SK-N-SH (cell line): Measurements from ENCODE around the gene WWOX. TPM values are rescaled to one million over a fixed set of nuclear protein-coding genes. Genes with fewer than 3 reads are reported as not detected.

ENCODE experiments used
- CTCF ChIA-PET: fragments of 300-600, 350-600 bp; formaldehyde crosslinking; extraction: SDS; loops from one replicate; lab custom pipeline; 2021; lab: Yijun Ruan, JAX
- POLR2A ChIA-PET: fragments of 350-600 bp; sonication (Branson Sonifier 250); formaldehyde crosslinking; extraction: SDS; loops from one replicate; lab custom pipeline; 2020; ENCODE audit warnings: antibody characterized with exemption, inconsistent platforms; lab: Yijun Ruan, JAX
- DNase-seq: peaks from one replicate; pipeline ENCODE4 v3.0.0; 2012
- H2AFZ ChIP-seq: fragments of 200-600 bp; sonication (generic); 2 replicates; pipeline ENCODE4 v1.8.1; 2016; ENCODE audit warnings: antibody characterized with exemption, mild to moderate bottlenecking, low read depth
- H3F3A ChIP-seq: fragments of 200-600 bp; sonication (generic); replicated peaks from 2 replicates; pipeline ENCODE3; 2016; ENCODE audit warnings: antibody characterized with exemption, mild to moderate bottlenecking; ENCODE audit not compliant: insufficient read depth
- H3K27ac ChIP-seq, 2 experiments: fragments of 200-500 bp in 1 of 2; fragments of 200-600 bp in 1 of 2; sonication (Bioruptor generic) in 1 of 2; sonication (generic), shearing (Covaris generic) in 1 of 2; 2 replicates each; pipeline versions ENCODE4 v1.5.1 to v1.6.1; 2014 to 2016; ENCODE audit warnings: low read depth in 2 of 2, inconsistent platforms in 1 of 2, low read length in 1 of 2, mild to moderate bottlenecking in 1 of 2, mixed read lengths in 1 of 2
- H3K27me3 ChIP-seq: fragments of 200-600 bp; sonication (generic), shearing (Covaris generic); 2 replicates; pipeline ENCODE4 v1.6.1; 2016; ENCODE audit warnings: mixed run types; ENCODE audit not compliant: insufficient read depth
- H3K36me3 ChIP-seq, 2 experiments: fragments of 200-500 bp in 1 of 2; fragments of 200-600 bp in 1 of 2; sonication (Bioruptor generic) in 1 of 2; sonication (generic) in 1 of 2; replicated peaks in 1 of 2; 2 replicates each; pipeline versions ENCODE3 to v1.5.1; 2014 to 2016; ENCODE audit warnings: low read length in 1 of 2, mild to moderate bottlenecking in 1 of 2; ENCODE audit not compliant: insufficient read depth in 2 of 2, control insufficient read depth in 1 of 2
- H3K4me1 ChIP-seq, 2 experiments: fragments of 200-500 bp in 1 of 2; fragments of 200-600 bp in 1 of 2; sonication (Bioruptor generic) in 1 of 2; sonication (generic), shearing (Covaris generic) in 1 of 2; 2 replicates each; pipeline versions ENCODE4 v1.5.1 to v1.6.1; 2014 to 2016; ENCODE audit warnings: low read depth in 1 of 2, low read length in 1 of 2, mixed run types in 1 of 2; ENCODE audit not compliant: insufficient read depth in 2 of 2, control insufficient read depth in 1 of 2
- H3K4me2 ChIP-seq: fragments of 200-600 bp; sonication (generic), shearing (Covaris generic); 2 replicates; pipeline ENCODE4 v1.6.1; 2017; ENCODE audit warnings: mixed run types
- H3K4me3 ChIP-seq, 2 experiments: fragments of 200-500 bp in 1 of 2; fragments of 200-600 bp in 1 of 2; sonication (Bioruptor generic) in 1 of 2; sonication (generic), shearing (Covaris generic) in 1 of 2; 2 replicates each; pipeline versions ENCODE4 v1.5.1 to v1.8.1; 2014 to 2016; ENCODE audit warnings: low read depth in 2 of 2, inconsistent platforms in 1 of 2, low read length in 1 of 2, mild to moderate bottlenecking in 1 of 2, mixed read lengths in 1 of 2, moderate library complexity in 1 of 2
- H3K79me2 ChIP-seq: fragments of 200-600 bp; sonication (generic); 2 replicates; pipeline ENCODE4 v1.8.1; 2017; ENCODE audit warnings: mild to moderate bottlenecking; ENCODE audit not compliant: insufficient read depth
- H3K9ac ChIP-seq: fragments of 200-600 bp; sonication (generic); 2 replicates; pipeline ENCODE4 v1.6.1; 2017; ENCODE audit warnings: mixed run types
- H3K9me2 ChIP-seq: fragments of 200-600 bp; sonication (generic); 2 replicates; pipeline ENCODE4 v1.6.1; 2017; ENCODE audit warnings: mixed run types
- H3K9me3 ChIP-seq: fragments of 200-600 bp; sonication (generic); 2 replicates; pipeline ENCODE4 v1.6.1; 2017; ENCODE audit warnings: mixed run types, mild to moderate bottlenecking, moderate library complexity
- H4K20me1 ChIP-seq: fragments of 200-600 bp; sonication (generic); 2 replicates; pipeline ENCODE4 v1.6.1; 2017; ENCODE audit warnings: mild to moderate bottlenecking, mixed run types; ENCODE audit not compliant: insufficient read depth
- CHD2 ChIP-seq: fragments of 150-350 bp; IDR thresholded peaks from 2 replicates; pipeline ENCODE4 v1.6.1; 2018; ENCODE audit warnings: low read length; ENCODE audit not compliant: partially characterized antibody
- ELF1 ChIP-seq: IDR thresholded peaks from 2 replicates; pipeline ENCODE4 v1.4.0; 2012
- EP300 ChIP-seq, 2 experiments: IDR thresholded peaks; 2 replicates each; pipeline versions ENCODE4 v1.4.0 to v1.6.1; 2012; ENCODE audit warnings: borderline replicate concordance in 1 of 2, low read depth in 1 of 2, low read length in 1 of 2
- EZH2phosphoT487 ChIP-seq: fragments of 200-600 bp; sonication (generic); IDR thresholded peaks from 2 replicates; pipeline ENCODE4 v1.6.1; 2017; ENCODE audit warnings: low read depth, mixed run types, mild to moderate bottlenecking, antibody characterized with exemption, moderate library complexity, borderline replicate concordance
- FOSL2 ChIP-seq: IDR thresholded peaks from 2 replicates; pipeline ENCODE4 v1.4.0; 2012; ENCODE audit warnings: low read depth, mild to moderate bottlenecking, moderate library complexity, borderline replicate concordance
- FOXJ3 ChIP-seq: sonication (generic); formaldehyde crosslinking; IDR thresholded peaks from 2 replicates; pipeline ENCODE4 v1.5.1; 2020; ENCODE audit warnings: mild to moderate bottlenecking, missing genetic modification reagents
- GABPA ChIP-seq: IDR thresholded peaks from 2 replicates; pipeline ENCODE4 v1.4.0; 2012; ENCODE audit warnings: low read depth, mild to moderate bottlenecking
- GATA2 ChIP-seq: sonication (generic); formaldehyde crosslinking; IDR thresholded peaks from 2 replicates; pipeline ENCODE4 v1.5.0; 2020; ENCODE audit warnings: mild to moderate bottlenecking, missing genetic modification reagents
- MAX ChIP-seq: IDR thresholded peaks from 2 replicates; pipeline ENCODE4 v1.4.0; 2012; ENCODE audit warnings: low read depth
- MEF2A ChIP-seq: IDR thresholded peaks from 2 replicates; pipeline ENCODE4 v1.4.0; 2012; ENCODE audit warnings: low read depth, borderline replicate concordance
- MXI1 ChIP-seq: IDR thresholded peaks from 2 replicates; pipeline ENCODE4 v1.6.1; 2012; ENCODE audit warnings: mild to moderate bottlenecking, low read depth, low read length, improper control_type of control experiment
- NFIC ChIP-seq: IDR thresholded peaks from 2 replicates; pipeline ENCODE4 v1.4.0; 2012; ENCODE audit warnings: borderline replicate concordance
- NRF1 ChIP-seq: IDR thresholded peaks from 2 replicates; pipeline ENCODE4 v1.6.1; 2012; ENCODE audit warnings: low read depth, mild to moderate bottlenecking, low read length
- PBX3 ChIP-seq: IDR thresholded peaks from 2 replicates; pipeline ENCODE4; 2012
- POLR2AphosphoS5 ChIP-seq: IDR thresholded peaks from 2 replicates; pipeline ENCODE4 v1.6.1; 2012; ENCODE audit warnings: low read depth, low read length
- RXRA ChIP-seq: IDR thresholded peaks from 2 replicates; pipeline ENCODE4 v1.4.0; 2012; ENCODE audit warnings: low read depth, mild to moderate bottlenecking, borderline replicate concordance
- SMC3 ChIP-seq: IDR thresholded peaks from 2 replicates; pipeline ENCODE4 v1.6.1; 2012; ENCODE audit warnings: low read depth, low read length, improper control_type of control experiment
- TAF1 ChIP-seq: IDR thresholded peaks from 2 replicates; pipeline ENCODE4 v1.6.1; 2012; ENCODE audit warnings: low read depth, mild to moderate bottlenecking, low read length, moderate library complexity, borderline replicate concordance
- TCF12 ChIP-seq: IDR thresholded peaks from 2 replicates; pipeline ENCODE4 v1.4.0; 2012
- WGBS: methylation state at CpG from one replicate; pipeline ENCODE4 v1.1.6; 2017; ENCODE audit warnings: low lambda C conversion rate; 5-methylcytosine and 5-hydroxymethylcytosine counted together
- polyA plus RNA-seq, 3 experiments: library from polyadenylated mRNA; depleted of rRNA; stranded (reverse); fragments of >200 nt; gene quantifications; 2 replicates each; pipeline ENCODE4 v1.2.3, GENCODE V29; 2012
- TF ChIP-seq, protein P1 (sequence below): IDR thresholded peaks from 2 replicates; pipeline ENCODE4 v1.6.1; 2012; ENCODE audit warnings: mild to moderate bottlenecking, low read depth, low read length, moderate library complexity

Gene WWOX
- polyA plus RNA-seq, 1 of the 3 experiments (the other 2 are of a cell fraction), result 10.8 TPM

DNA sequence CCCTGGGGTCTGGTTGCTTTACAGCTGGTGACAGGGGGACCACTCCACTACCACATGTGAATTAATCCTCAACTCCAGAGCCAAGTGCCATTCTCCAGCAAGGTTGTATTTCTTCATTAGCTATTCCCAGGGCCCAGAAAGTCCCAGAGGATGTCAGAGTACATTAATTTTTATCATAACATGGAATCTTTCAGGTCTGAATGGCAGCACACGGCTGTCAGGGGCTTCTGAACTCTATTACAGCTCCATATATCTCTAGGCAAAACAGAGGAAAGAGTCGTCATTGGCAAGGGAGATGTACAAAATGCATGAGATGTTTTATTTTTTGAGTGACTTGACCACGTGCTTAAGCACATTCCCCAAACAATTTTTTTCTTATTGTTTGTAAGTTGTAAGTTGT lies 303.4 kb downstream of the WWOX start (continued):
- no peak for TF ChIP-seq NRF1

DNA sequence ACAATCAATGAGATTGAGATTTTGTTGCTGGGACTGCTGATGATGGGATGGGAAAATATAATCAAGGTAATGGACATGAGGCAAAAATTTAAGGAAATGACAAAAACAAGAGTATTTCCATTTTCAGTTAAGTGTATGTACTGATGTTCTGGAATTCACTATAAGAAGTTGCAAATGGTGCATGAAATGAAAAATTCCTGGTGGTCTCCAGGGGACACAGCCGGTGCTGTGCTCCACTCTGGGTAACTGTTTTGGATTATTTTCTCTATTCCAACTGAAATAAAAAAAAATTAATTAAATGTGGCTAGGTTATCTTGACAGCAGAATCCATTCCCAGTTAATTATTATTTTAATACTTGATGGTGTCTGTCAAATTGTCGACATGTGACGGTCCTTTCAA lies 305.6 kb downstream of the WWOX start:
- POLR2A ChIA-PET, result no interaction called here

DNA sequence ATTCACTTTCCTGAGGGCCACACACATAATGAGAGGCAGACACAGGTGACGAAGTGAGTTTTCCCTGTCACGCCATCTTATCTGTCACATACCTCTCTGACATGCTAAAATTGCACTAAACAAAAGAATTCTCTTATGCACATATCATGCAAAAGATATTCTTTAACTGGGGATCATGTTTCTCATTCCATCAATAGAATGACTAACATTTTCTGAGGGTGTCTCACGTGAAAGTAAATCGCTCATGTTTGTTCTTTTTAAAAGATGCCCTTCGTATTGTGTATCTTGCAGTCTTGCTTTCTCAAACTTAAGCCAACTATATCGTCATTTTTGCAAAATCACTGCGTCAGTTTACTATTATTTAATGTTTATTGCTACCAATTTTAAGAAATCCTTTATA lies 306.4 kb downstream of the WWOX start:
- H3K27me3 ChIP-seq, result no peaks in the 10 kb centered on the region
- H3K9me3 ChIP-seq, result no peaks in the 10 kb centered on the region
- H3K36me3 ChIP-seq, result no peaks in the 10 kb centered on the region
- H4K20me1 ChIP-seq, result no peaks in the 10 kb centered on the region
- DNase-seq, result no peak
- no peak overlapping the region for H3K27ac ChIP-seq
- H2AFZ ChIP-seq, result no peak overlapping the region
- no peaks in the 10 kb centered on the region for H3F3A ChIP-seq
- no peaks in the 10 kb centered on the region for H3K79me2 ChIP-seq
- no peaks in the 10 kb centered on the region for H3K9me2 ChIP-seq
- H3K9ac ChIP-seq, result no peak overlapping the region
- POLR2A ChIA-PET, result no interaction called here
- WGBS, result 81% methylated on average over 7 of the region's 7 CpGs
- no peak overlapping the region for H3K4me2 ChIP-seq
- H3K4me3 ChIP-seq, result no peak overlapping the region
- CTCF ChIA-PET, result interaction anchor here (0.7 kb wide), 1 partner anchor 306 kb away, joined by 4 read pairs; the partner anchor contains the start of gene WWOX
- H3K4me1 ChIP-seq, result peaks cover 0 to 2% of the 10 kb centered on the region in 2 experiments; a peak in 2 of 4 replicates
- TF ChIP-seq TAF1, result no peak
- TF ChIP-seq MAX, result no peak
- no peak for TF ChIP-seq SMC3
- no peak for TF ChIP-seq MXI1
- TF ChIP-seq ELF1, result no peak
- no peak for TF ChIP-seq EP300 (IDR thresholded peaks at IDR 0.05; ENCODE audit: borderline replicate concordance in 1 of 2, low read depth in 1 of 2, low read length in 1 of 2)
- TF ChIP-seq EZH2phosphoT487, result no peak
- TF ChIP-seq NFIC, result no peak
- no peak for TF ChIP-seq CHD2
- no peak for TF ChIP-seq GATA2
- no peak for TF ChIP-seq FOXJ3 (CRISPR knock-in tag)
- no peak for TF ChIP-seq NRF1
- no peak for TF ChIP-seq RXRA
- no peak for TF ChIP-seq MEF2A
- TF ChIP-seq PBX3, result no peak

More for the DNA sequence above, 305.6 kb downstream of the WWOX start:
- no peak overlapping the region for H2AFZ ChIP-seq
- no peak overlapping the region for H3K4me3 ChIP-seq
- peaks cover 0 to 2% of the 10 kb centered on the region in 2 experiments; a peak in 2 of 4 replicates for H3K4me1 ChIP-seq
- no peaks in the 10 kb centered on the region for H3K36me3 ChIP-seq
- H3K79me2 ChIP-seq, result no peaks in the 10 kb centered on the region
- no peaks in the 10 kb centered on the region for H4K20me1 ChIP-seq
- no peak overlapping the region for H3K9ac ChIP-seq
- no peaks in the 10 kb centered on the region for H3K9me2 ChIP-seq
- no peak for DNase-seq
- no peaks in the 10 kb centered on the region for H3K9me3 ChIP-seq
- no peak overlapping the region for H3K27ac ChIP-seq
- H3K4me2 ChIP-seq, result no peak overlapping the region
- H3F3A ChIP-seq, result no peaks in the 10 kb centered on the region
- H3K27me3 ChIP-seq, result no peaks in the 10 kb centered on the region
- TF ChIP-seq GATA2, result no peak
- TF ChIP-seq EZH2phosphoT487, result no peak
- TF ChIP-seq MXI1, result no peak
- no peak for TF ChIP-seq RXRA
- TF ChIP-seq, protein P1, sequence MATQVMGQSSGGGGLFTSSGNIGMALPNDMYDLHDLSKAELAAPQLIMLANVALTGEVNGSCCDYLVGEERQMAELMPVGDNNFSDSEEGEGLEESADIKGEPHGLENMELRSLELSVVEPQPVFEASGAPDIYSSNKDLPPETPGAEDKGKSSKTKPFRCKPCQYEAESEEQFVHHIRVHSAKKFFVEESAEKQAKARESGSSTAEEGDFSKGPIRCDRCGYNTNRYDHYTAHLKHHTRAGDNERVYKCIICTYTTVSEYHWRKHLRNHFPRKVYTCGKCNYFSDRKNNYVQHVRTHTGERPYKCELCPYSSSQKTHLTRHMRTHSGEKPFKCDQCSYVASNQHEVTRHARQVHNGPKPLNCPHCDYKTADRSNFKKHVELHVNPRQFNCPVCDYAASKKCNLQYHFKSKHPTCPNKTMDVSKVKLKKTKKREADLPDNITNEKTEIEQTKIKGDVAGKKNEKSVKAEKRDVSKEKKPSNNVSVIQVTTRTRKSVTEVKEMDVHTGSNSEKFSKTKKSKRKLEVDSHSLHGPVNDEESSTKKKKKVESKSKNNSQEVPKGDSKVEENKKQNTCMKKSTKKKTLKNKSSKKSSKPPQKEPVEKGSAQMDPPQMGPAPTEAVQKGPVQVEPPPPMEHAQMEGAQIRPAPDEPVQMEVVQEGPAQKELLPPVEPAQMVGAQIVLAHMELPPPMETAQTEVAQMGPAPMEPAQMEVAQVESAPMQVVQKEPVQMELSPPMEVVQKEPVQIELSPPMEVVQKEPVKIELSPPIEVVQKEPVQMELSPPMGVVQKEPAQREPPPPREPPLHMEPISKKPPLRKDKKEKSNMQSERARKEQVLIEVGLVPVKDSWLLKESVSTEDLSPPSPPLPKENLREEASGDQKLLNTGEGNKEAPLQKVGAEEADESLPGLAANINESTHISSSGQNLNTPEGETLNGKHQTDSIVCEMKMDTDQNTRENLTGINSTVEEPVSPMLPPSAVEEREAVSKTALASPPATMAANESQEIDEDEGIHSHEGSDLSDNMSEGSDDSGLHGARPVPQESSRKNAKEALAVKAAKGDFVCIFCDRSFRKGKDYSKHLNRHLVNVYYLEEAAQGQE, result no peak
- TF ChIP-seq NRF1, result no peak
- no peak for TF ChIP-seq POLR2AphosphoS5
- no peak for TF ChIP-seq GABPA
- no peak for TF ChIP-seq CHD2
- TF ChIP-seq FOSL2, result no peak
- no peak for TF ChIP-seq MAX
- no peak for TF ChIP-seq TCF12
- TF ChIP-seq, all 33 proteins: peak for 0
- 85% methylated on average over 3 of the region's 3 CpGs for WGBS
- CTCF ChIA-PET, result no interaction called here
